NOMO-1 treated with dmso at 0.1 percent for 144 hours (cell line): Measurements from ENCODE around the gene HGF.

Experiments
- DNase-seq: peaks from one replicate; lab custom pipeline; 2025; ENCODE audit not compliant: unreplicated experiment; lab: John Stamatoyannopoulos, UW

The HGF gene

GRCh38 chr7:81776948-81777630, 7.2 kb upstream of the HGF start:
- DNase-seq: no peak

DNA sequence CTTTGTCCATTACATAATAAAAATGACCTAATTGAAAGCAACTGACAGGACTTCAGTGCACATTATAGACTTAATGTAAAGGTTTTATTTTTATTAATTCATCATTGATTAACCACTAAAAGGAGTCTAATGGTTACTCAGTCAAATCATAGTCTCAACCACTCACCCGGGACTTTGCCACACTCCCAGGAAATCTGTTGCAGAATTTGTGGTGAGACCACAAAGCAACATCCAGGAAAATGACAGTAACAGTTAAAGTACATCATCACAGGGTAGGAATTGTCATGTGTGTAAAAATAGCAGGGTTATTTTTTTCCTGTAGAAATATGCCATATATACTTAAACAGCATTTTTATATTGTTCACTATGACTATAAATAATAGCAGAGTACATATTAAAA, 6.3 kb upstream of the HGF start:
- no peak for DNase-seq

DNA sequence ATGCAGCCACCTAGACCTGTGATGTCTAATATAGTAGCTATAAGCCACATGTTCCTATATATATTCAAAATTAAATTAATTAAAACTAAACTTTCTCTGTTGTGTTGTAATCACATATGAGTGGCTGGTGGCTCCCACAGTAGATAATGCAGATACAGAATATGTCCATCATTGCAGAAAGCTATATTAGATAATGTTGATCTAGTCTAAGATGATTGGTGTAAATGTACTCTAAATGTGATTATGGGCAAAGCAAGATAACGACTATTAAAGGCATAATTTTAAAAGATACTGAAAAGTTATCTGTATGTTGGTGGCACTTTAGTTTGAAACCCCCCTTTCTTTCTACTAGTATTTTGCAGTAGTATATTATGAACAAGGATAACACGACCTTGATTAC, 5.7 kb upstream of the HGF start:
- DNase-seq: no peak

GRCh38 chr7:81774551-81774950, 4.7 kb upstream of the HGF start:
- DNase-seq: no peak

DNA sequence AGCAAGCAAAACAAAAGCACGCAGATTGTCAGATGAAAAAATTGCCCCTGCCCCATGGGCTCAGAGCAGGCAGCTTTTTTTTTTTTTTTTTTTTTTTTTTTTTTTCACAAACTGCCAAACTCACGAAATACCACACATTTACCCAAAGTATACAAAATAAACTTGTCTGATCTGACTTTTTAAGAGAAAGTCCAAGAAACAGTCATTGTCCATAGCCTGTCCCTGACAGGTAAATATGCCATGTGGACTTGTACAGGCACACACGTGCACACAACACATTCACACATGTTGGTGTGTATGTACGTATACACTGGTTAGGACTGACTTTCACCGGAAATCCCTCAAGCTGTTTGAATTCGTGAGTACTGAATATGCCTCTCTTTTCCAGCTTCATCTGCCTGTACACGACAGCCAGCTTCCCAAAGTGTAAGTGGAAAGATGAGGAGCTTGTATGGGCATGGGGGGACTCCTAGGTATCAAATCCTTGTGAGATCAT, 929 bp upstream of the HGF start:
- no peak for DNase-seq

DNA sequence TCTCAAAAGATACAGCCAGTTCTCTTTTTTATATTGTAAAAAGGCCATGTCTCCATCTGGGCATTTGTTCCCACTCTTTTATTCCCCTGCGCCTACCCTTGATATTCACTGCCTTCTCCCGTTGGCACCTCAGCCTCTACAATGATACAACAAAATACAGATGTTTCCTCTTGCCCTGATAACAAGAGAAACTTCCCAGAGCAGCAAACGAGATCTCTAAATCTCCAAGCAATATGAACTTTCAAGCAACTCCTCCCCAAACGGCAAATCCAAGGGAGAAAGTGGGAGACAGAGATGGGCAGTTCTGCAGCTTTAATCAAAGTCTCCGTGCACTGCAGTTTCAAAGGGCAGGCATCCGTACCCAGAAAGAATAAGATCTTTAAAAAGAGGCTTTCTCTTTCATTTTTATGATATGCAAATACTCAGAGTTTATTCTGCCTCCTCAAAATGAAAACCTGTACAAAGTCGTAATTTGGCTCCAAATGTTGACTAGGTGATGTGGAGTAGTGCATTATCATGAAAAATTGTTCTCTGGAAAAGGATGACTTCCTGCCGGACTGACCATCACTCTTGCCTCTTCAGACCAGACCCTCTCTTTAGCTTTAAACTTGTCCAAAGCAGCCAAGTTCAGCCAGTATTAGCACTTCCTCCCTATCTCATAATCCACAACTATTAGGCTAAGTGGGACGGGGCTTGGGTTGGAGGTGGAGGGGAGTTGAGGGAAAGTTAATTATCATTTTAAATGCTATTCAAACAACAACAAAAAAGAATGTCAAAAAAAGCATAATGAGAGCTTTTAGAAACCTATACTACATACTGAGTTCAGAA, 682 bp downstream of the HGF start:
- no peak for DNase-seq

- DNase-seq: no peak
Measured at GRCh38 chr7:81767926-81768325, 1.9 kb downstream of the HGF start.

GRCh38 chr7:81761821-81762220, 8.0 kb downstream of the HGF start:
- no peak for DNase-seq

- DNase-seq: no peak
Measured at GRCh38 chr7:81761031-81761430, 8.8 kb downstream of the HGF start.

DNA sequence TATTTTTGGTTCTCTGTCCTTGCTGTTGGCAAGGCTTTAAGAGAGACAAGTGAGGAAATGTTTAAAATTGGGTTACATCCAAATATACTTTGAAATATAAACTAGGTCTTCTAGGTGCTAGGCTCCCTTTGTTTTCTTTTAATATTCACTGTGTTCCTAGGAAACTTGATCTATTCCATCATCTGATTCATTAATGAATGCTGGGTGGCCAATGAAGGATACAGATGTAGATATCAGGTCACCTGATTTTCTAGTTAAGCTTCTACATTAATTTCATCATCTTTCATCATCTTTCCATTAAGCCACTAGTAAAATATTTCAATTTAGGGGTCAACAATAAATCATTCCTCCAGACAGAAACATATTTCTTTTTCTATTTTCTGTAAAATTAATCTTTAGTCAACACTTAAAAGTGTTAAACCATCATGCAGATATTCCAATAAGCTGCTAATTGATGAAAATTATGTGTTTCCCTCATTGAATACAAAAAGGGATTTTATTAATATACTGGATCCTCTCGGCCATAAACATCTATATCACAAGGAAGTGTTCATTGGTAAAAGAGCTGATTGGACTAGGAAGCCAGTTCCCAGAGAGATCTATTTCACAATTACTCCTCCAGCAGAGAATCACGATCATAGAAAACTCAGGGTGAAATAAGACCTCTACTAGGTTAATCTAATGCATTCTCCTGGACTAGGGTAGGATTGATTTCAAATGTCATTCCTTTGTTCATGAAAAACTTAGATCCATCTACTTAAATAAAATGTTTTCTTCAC, 14.7 kb downstream of the HGF start:
- no peak for DNase-seq

DNA sequence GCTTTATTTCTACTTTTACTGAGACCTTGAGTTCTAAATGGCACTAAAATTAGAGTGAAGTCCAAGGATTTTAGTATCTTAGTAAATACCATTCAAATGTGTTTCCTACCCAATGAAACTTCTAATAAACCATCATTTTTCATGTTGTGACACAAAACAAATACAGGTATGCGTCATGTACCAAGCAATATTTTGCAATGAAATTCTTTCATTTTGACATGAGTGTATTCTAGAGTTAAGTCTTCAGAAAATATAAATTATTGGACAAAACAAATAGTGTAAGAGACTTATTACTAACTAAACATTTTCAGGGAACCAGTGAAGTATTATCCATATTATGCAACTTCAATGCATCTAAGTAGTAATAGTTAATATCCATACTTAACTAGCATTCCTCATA, 16.5 kb downstream of the HGF start:
- DNase-seq: no peak

DNA sequence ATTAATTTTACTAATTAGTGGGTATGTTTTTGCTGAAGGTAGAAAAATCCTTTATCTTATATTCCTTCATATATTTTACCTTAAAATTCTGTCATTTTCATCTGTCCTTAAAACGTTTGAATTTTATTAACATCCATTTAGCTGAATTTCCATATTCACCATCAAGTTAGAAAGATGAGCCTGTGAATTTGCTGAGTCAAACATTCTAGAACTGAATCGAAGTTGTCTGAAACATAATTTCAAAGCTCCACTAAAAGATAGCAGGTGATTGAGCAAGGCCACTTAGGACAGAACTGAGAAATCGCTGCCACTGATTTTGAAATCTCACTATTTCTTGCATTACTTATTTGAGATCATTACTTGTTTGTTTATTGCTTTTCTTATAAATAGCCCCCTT, 17.5 kb downstream of the HGF start:
- peak; percentile 27 for DNase-seq

DNA sequence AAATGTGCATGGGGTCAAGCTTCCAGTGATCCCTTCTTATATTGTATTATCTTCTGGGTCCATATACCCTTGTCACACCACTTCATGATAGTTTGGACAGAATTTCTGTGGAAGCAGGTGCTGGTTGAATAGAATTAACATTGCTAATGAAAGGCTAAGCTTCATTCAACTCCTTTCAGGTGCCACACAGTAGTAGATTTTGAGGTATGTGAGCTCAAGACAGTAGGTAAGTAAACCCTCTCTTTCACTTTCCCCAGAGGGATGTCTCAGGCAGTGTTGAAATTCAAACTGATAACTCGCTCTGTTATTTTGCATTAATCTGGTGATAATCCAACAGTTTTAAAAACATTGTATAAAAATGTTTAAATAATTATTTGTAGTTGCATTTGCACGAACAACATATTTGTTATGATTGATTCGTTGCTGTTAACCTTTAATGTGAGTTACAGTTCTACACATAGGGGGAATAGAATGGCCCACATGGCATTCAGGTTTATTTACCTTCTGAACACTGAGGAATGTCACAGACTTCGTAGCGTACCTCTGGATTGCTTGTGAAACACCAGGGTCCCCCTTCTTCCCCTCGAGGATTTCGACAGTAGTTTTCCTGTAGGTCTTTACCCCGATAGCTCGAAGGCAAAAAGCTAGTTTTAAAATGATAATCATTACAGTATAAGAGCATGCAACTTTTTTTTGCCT, 18.1 kb downstream of the HGF start:
- no peak for DNase-seq

- DNase-seq: no peak
Measured at GRCh38 chr7:81745637-81746036, 24.2 kb downstream of the HGF start.

GRCh38 chr7:81744389-81744788, 25.5 kb downstream of the HGF start:
- DNase-seq: no peak

DNA sequence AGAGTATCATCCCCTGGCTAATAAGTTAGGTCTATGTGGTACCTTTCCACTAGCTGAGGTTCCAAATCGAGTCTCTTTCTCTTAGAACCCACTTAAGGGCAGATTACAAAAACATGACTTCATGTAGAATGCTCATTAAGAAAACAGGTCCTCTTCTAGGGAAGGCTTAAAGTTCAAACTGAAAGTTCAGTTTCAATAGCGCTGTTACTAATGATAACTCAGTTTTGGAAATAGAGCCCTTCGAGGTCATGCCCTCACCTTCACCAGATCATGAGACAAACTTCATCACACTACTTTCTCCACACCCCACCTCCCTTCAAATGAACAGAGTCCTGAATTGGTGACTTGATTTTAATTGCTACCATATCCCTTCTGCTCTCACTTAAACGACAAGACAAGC, 26.2 kb downstream of the HGF start:
- DNase-seq: no peak

DNA sequence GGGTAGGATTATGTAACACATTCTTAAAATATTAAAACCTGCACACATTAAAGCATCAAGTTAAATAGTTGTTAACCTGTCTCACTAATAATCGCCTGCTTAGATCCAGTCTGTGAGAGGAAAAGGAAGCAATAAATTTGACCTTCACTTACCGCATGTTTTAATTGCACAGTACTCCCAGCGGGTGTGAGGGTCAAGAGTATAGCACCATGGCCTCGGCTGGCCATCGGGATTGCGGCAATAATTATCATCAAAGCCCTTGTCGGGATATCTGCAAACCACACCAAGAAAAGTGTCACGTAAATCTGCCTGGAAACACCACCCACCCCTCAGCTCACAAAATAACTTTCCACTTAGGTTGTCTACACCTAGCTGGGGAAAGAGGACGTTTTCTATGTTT, 26.6 kb downstream of the HGF start:
- no peak for DNase-seq

- no peak for DNase-seq
Measured at GRCh38 chr7:81740403-81740802, 29.4 kb downstream of the HGF start.

DNA sequence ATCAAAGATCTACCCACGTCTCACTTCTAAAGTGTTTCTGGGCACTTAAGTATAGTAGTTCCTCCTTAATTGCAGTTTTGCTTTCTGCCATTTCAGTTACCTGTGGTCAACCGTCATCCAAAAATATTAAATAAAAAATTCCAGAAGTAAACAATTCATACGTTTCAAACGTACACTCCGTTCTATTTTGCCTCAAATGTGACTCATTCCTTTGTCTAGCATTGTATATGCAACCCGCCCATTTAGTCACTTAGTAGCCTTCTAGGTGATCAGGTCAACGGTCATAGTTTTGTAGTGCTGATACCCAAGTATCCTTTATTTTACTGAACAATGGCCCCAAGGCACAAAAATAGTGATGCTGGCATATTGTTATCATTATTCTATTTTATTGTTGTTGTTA, 33.8 kb downstream of the HGF start:
- no peak for DNase-seq

DNA sequence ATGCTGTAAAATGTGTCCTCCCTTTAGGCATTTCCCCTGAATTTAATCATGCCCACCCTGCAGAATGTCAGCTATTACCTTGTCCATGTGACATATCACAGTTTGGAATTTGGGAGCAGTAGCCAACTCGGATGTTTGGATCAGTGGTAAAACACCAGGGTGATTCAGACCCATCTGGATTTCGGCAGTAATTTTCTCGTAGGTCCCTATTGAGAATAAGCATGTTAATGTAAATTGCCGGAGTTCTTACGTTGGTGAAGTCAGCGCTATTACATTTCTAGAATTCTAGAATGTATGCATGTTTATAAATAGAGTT, 44.1 kb downstream of the HGF start:
- DNase-seq: no peak
